ENCODE measurements around the gene FIS1.

Gene FIS1

GRCh38 chr7:101250324-101250723, 5.4 kb upstream of the FIS1 start:
- TF ChIP-seq TAF1 (IDR thresholded peaks at IDR 0.05; ENCODE audit: borderline replicate concordance, insufficient read depth, low read length) (no peak), FOXP2 (optimal IDR thresholded peaks at IDR 0.05; ENCODE audit: borderline replicate concordance, extremely low read depth, extremely low read length, insufficient read depth) (no peak), SIN3A (IDR thresholded peaks at IDR 0.05; ENCODE audit: borderline replicate concordance, insufficient read depth, low read length) (no peak)

- TF ChIP-seq SIN3A (IDR thresholded peaks at IDR 0.05; ENCODE audit: borderline replicate concordance, insufficient read depth, low read length) (no peak), POLR2AphosphoS5 (IDR thresholded peaks at IDR 0.05; ENCODE audit: low read depth, low read length) (no peak), FOXP2 (optimal IDR thresholded peaks at IDR 0.05; ENCODE audit: borderline replicate concordance, extremely low read depth, extremely low read length, insufficient read depth) (no peak), REST (IDR thresholded peaks at IDR 0.05; ENCODE audit: insufficient read depth in 1 of 2, low read depth in 2 of 2, low read length in 2 of 2) (no peak), TAF1 (IDR thresholded peaks at IDR 0.05; ENCODE audit: borderline replicate concordance, insufficient read depth, low read length) (no peak)
These were observed 3.4 kb upstream of the FIS1 start for GRCh38 chr7:101248276-101248675.

- TF ChIP-seq TAF1 (IDR thresholded peaks at IDR 0.05; ENCODE audit: borderline replicate concordance, insufficient read depth, low read length): no peak
- TF ChIP-seq REST (IDR thresholded peaks at IDR 0.05; ENCODE audit: insufficient read depth in 1 of 2, low read depth in 2 of 2, low read length in 2 of 2): no peak
- TF ChIP-seq SIN3A (IDR thresholded peaks at IDR 0.05; ENCODE audit: borderline replicate concordance, insufficient read depth, low read length): no peak
- TF ChIP-seq POLR2AphosphoS5 (IDR thresholded peaks at IDR 0.05; ENCODE audit: low read depth, low read length): no peak; the same call in 1 of the 2 replicates
- no peak for TF ChIP-seq FOXP2 (optimal IDR thresholded peaks at IDR 0.05; ENCODE audit: borderline replicate concordance, extremely low read depth, extremely low read length, insufficient read depth)
These were observed 327 bp upstream of the FIS1 start for GRCh38 chr7:101245147-101245668.

GRCh38 chr7:101243646-101244374, 1.1 kb downstream of the FIS1 start:
- TF ChIP-seq REST (IDR thresholded peaks at IDR 0.05; ENCODE audit: insufficient read depth in 1 of 2, low read depth in 2 of 2, low read length in 2 of 2): no peak
- no peak for TF ChIP-seq TAF1 (IDR thresholded peaks at IDR 0.05; ENCODE audit: borderline replicate concordance, insufficient read depth, low read length)
- TF ChIP-seq POLR2AphosphoS5 (IDR thresholded peaks at IDR 0.05; ENCODE audit: low read depth, low read length): no peak
- TF ChIP-seq SIN3A (IDR thresholded peaks at IDR 0.05; ENCODE audit: borderline replicate concordance, insufficient read depth, low read length): no peak
- TF ChIP-seq FOXP2 (optimal IDR thresholded peaks at IDR 0.05; ENCODE audit: borderline replicate concordance, extremely low read depth, extremely low read length, insufficient read depth): no peak

GRCh38 chr7:101241443-101242349, 3.2 kb downstream of the FIS1 start:
- TF ChIP-seq TAF1 (IDR thresholded peaks at IDR 0.05; ENCODE audit: borderline replicate concordance, insufficient read depth, low read length) (no peak), POLR2AphosphoS5 (IDR thresholded peaks at IDR 0.05; ENCODE audit: low read depth, low read length) (no peak), FOXP2 (optimal IDR thresholded peaks at IDR 0.05; ENCODE audit: borderline replicate concordance, extremely low read depth, extremely low read length, insufficient read depth) (no peak), REST (IDR thresholded peaks at IDR 0.05; ENCODE audit: insufficient read depth in 1 of 2, low read depth in 2 of 2, low read length in 2 of 2) (no peak), SIN3A (IDR thresholded peaks at IDR 0.05; ENCODE audit: borderline replicate concordance, insufficient read depth, low read length) (no peak)

All from PFSK-1 (cell line).